HCT116 (cell line): ENCODE measurements around the gene UCN2. TPM values are rescaled to one million over a fixed set of nuclear protein-coding genes. Genes with fewer than 3 reads are reported as not detected.

Experiments used
- ATAC-seq: fragments of 200-7000 bp; cut with Tn5 transposase; 2 replicates; pipeline ENCODE4 v1.9.1; 2020; ENCODE audit warnings: mild to moderate bottlenecking, moderate library complexity
- BruUV-seq: library from RNA; stranded (reverse); fragments of 400-500 nt; replicated peaks from 2 replicates; lab custom pipeline; 2021; lab: Mats Ljungman, UMichigan
- CTCF ChIA-PET: fragments of 300-600 bp; sonication (Branson Sonifier 250); formaldehyde crosslinking; loops from one replicate; lab custom pipeline; 2021; ENCODE audit warnings: antibody characterized with exemption; lab: Charles Lee
- POLR2A ChIA-PET: fragments of 300-600, 350-600 bp; sonication (Branson Sonifier 250); formaldehyde crosslinking; loops from one replicate; lab custom pipeline; 2021; ENCODE audit warnings: antibody characterized with exemption; lab: Charles Lee
- RAD21 ChIA-PET, 2 experiments: fragments of 300-600 bp; sonication (Branson Sonifier 250); formaldehyde crosslinking; loops; one replicate each; lab custom pipeline; 2023; ENCODE audit warnings: low total read pairs in 2 of 2; ENCODE audit not compliant: uncharacterized antibody in 2 of 2, unreplicated experiment in 2 of 2, low non-redundant PET in 1 of 2; lab: Charles Lee
- DNase-seq: peaks from one replicate; pipeline ENCODE4 v3.0.0-alpha.2; 2010; ENCODE audit warnings: low read depth, low spot score
- H2AFZ ChIP-seq: fragments of 200-600 bp; shearing (Covaris generic), sonication (generic); 2 replicates; pipeline ENCODE4 v1.6.1; 2017; ENCODE audit warnings: low read depth, mixed run types, mixed read lengths, antibody characterized with exemption, low read length; ENCODE audit not compliant: poor library complexity, severe bottlenecking
- H3K27ac ChIP-seq: 2 replicates; pipeline ENCODE4 v1.5.1; 2012; ENCODE audit warnings: low read depth, low read length
- H3K27me3 ChIP-seq: fragments of 200-600 bp; sonication (generic); 2 replicates; pipeline ENCODE4 v1.6.1; 2016; ENCODE audit warnings: mixed run types, low read length, mixed read lengths; ENCODE audit not compliant: insufficient read depth
- H3K36me3 ChIP-seq, 2 experiments: fragments of 200-500 bp in 1 of 2; fragments of 200-600 bp in 1 of 2; sonication (Bioruptor generic) in 1 of 2; sonication (generic) in 1 of 2; 2 replicates each; pipeline versions ENCODE4 v1.5.1 to v1.6.1; 2014 to 2016; ENCODE audit warnings: low read length in 2 of 2, inconsistent platforms in 1 of 2, mixed read lengths in 1 of 2, mixed run types in 1 of 2; ENCODE audit not compliant: insufficient read depth in 2 of 2, control insufficient read depth in 1 of 2
- H3K4me1 ChIP-seq, 2 experiments: fragments of 200-600 bp in 1 of 2; sonication (generic) in 1 of 2; 2 replicates each; pipeline versions ENCODE4 v1.5.1 to v1.6.1; 2012 to 2017; ENCODE audit warnings: low read length in 2 of 2, inconsistent platforms in 1 of 2, mild to moderate bottlenecking in 1 of 2, mixed read lengths in 1 of 2, mixed run types in 1 of 2, moderate library complexity in 1 of 2; ENCODE audit not compliant: insufficient read depth in 2 of 2, control insufficient read depth in 1 of 2
- H3K4me2 ChIP-seq: fragments of 200-600 bp; sonication (generic); 2 replicates; pipeline ENCODE4 v1.6.1; 2017; ENCODE audit warnings: mixed run types, low read length, mixed read lengths
- H3K4me3 ChIP-seq, 2 experiments: fragments of 200-600 bp in 1 of 2; sonication (generic) in 1 of 2; replicated peaks in 1 of 2; 2 replicates each; pipeline ENCODE4 v1.5.1; 2011 to 2016; ENCODE audit warnings: low read length in 2 of 2, control low read depth in 1 of 2, low read depth in 1 of 2, mild to moderate bottlenecking in 1 of 2, mixed read lengths in 1 of 2, mixed run types in 1 of 2
- H3K79me2 ChIP-seq: fragments of 200-600 bp; sonication (generic); 2 replicates; pipeline ENCODE4 v1.6.1; 2017; ENCODE audit warnings: mild to moderate bottlenecking, mixed run types, low read length, moderate library complexity, mixed read lengths; ENCODE audit not compliant: insufficient read depth
- H3K9ac ChIP-seq: fragments of 200-600 bp; sonication (generic); 2 replicates; pipeline ENCODE4 v1.6.1; 2016; ENCODE audit warnings: low read length, mixed read lengths
- H3K9me2 ChIP-seq: fragments of 200-600 bp; sonication (generic), shearing (Covaris generic); 2 replicates; pipeline ENCODE4 v1.6.1; 2017; ENCODE audit warnings: mixed run types, mild to moderate bottlenecking, moderate library complexity; ENCODE audit not compliant: insufficient read depth
- H3K9me3 ChIP-seq, 2 experiments: fragments of 200-500 bp in 1 of 2; fragments of 200-600 bp in 1 of 2; sonication (Bioruptor generic) in 1 of 2; sonication (generic) in 1 of 2; 2 replicates each; pipeline ENCODE4 v1.6.1; 2014 to 2017; ENCODE audit warnings: low read length in 2 of 2, mixed read lengths in 2 of 2, inconsistent platforms in 1 of 2, low read depth in 1 of 2, mild to moderate bottlenecking in 1 of 2, mixed run types in 1 of 2, moderate library complexity in 1 of 2; ENCODE audit not compliant: control insufficient read depth in 1 of 2, insufficient read depth in 1 of 2
- H4K20me1 ChIP-seq: fragments of 200-600 bp; sonication (generic), shearing (Covaris generic); 2 replicates; pipeline ENCODE4 v1.6.1; 2017; ENCODE audit warnings: mixed run types, mild to moderate bottlenecking, moderate library complexity; ENCODE audit not compliant: insufficient read depth
- CEBPB ChIP-seq: IDR thresholded peaks from 2 replicates; pipeline ENCODE4 v1.6.1; 2012; ENCODE audit warnings: low read depth
- CTCF ChIP-seq, 3 experiments: fragments of 200-600 bp in 1 of 3; sonication (generic) in 1 of 3; IDR thresholded peaks in 2 of 3; conservative IDR thresholded peaks in 1 of 3; 2 replicates each; pipeline ENCODE4 v1.5.1; 2012 to 2017; ENCODE audit warnings: low read depth in 2 of 3, low read length in 2 of 3, antibody characterized with exemption in 1 of 3, borderline replicate concordance in 1 of 3, control low read depth in 1 of 3, mild to moderate bottlenecking in 1 of 3, mixed read lengths in 1 of 3, mixed run types in 1 of 3, moderate library complexity in 1 of 3; ENCODE audit not compliant: insufficient read depth in 1 of 3
- EZH2phosphoT487 ChIP-seq: fragments of 200-600 bp; IDR thresholded peaks from 2 replicates; pipeline ENCODE4 v1.6.1; 2018; ENCODE audit warnings: antibody characterized with exemption, borderline replicate concordance
- MAX ChIP-seq: IDR thresholded peaks from 2 replicates; pipeline ENCODE4 v1.6.1; 2012
- RAD21 ChIP-seq: IDR thresholded peaks from 2 replicates; pipeline ENCODE4 v1.6.1; 2012; ENCODE audit warnings: low read depth, mild to moderate bottlenecking
- REST ChIP-seq: IDR thresholded peaks from 2 replicates; pipeline ENCODE4 v1.6.1; 2012; ENCODE audit warnings: low read depth
- SP1 ChIP-seq: IDR thresholded peaks from 2 replicates; pipeline ENCODE4 v1.6.1; 2012; ENCODE audit warnings: low read depth
- SRF ChIP-seq: IDR thresholded peaks from 2 replicates; pipeline ENCODE4 v1.6.1; 2012; ENCODE audit warnings: low read depth
- ZFX ChIP-seq: fragments of 450-650 bp; IDR thresholded peaks from 2 replicates; pipeline ENCODE4 v1.6.1; 2017
- intact Hi-C: fragments of 100-400 bp; cut with micrococcal nuclease; formaldehyde crosslinking; loops from 2 replicates; pipeline ENCODE4 v1.10.0; 2022
- total RNA-seq: library from RNA; stranded (reverse); gene quantifications from one replicate; pipeline ENCODE4 v1.2.1, GENCODE V29; 2021; ENCODE audit not compliant: unreplicated experiment
- TF ChIP-seq, protein P1 (sequence below): IDR thresholded peaks from 2 replicates; pipeline ENCODE4 v1.6.1; 2011; ENCODE audit warnings: mild to moderate bottlenecking, low read length, moderate library complexity; ENCODE audit not compliant: insufficient replicate concordance; ENCODE audit errors: extremely low read depth

UCN2 gene
- total RNA-seq, 1 experiment from 2014 or later: 1.5 TPM

GRCh38 chr3:48532977-48533337 is 30.6 kb downstream of the UCN2 start:
- Histone ChIP-seq H3K27ac (no peak overlapping the region), H3K9me3 (no peaks in the 10 kb centered on the region), H3K4me3 (no peak overlapping the region), H3K36me3 (peaks cover 11 to 20% of the 10 kb centered on the region in 2 experiments; a peak in 3 of 4 replicates), H3K9ac (no peak overlapping the region), H3K9me2 (no peaks in the 10 kb centered on the region), H2AFZ (no peak overlapping the region), H3K27me3 (no peaks in the 10 kb centered on the region), H3K4me2 (no peak overlapping the region), H3K79me2 (no peaks in the 10 kb centered on the region), H4K20me1 (no peaks in the 10 kb centered on the region), H3K4me1 (no peaks in the 10 kb centered on the region)
- ChIA-PET CTCF (no interaction called here), POLR2A (no interaction called here), RAD21 (no interaction called here)
- ATAC-seq: no peak
- intact Hi-C loops: no loop called here
- no peak for DNase-seq
- no peak for TF ChIP-seq RAD21
- no peak for TF ChIP-seq SRF
- TF ChIP-seq CTCF (IDR thresholded peaks at IDR 0.05 in 2 of 3, conservative IDR thresholded peaks at IDR 0.05 in 1 of 3; ENCODE audit: borderline replicate concordance in 1 of 3, insufficient read depth in 1 of 3, low read depth in 2 of 3, low read length in 2 of 3): no peak
- no peak for TF ChIP-seq EZH2phosphoT487
- TF ChIP-seq, protein P1, sequence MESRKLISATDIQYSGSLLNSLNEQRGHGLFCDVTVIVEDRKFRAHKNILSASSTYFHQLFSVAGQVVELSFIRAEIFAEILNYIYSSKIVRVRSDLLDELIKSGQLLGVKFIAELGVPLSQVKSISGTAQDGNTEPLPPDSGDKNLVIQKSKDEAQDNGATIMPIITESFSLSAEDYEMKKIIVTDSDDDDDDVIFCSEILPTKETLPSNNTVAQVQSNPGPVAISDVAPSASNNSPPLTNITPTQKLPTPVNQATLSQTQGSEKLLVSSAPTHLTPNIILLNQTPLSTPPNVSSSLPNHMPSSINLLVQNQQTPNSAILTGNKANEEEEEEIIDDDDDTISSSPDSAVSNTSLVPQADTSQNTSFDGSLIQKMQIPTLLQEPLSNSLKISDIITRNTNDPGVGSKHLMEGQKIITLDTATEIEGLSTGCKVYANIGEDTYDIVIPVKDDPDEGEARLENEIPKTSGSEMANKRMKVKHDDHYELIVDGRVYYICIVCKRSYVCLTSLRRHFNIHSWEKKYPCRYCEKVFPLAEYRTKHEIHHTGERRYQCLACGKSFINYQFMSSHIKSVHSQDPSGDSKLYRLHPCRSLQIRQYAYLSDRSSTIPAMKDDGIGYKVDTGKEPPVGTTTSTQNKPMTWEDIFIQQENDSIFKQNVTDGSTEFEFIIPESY: no peak
- TF ChIP-seq MAX: no peak
- TF ChIP-seq REST: no peak
- no peak for TF ChIP-seq CEBPB
- TF ChIP-seq SP1: no peak
- no peak for TF ChIP-seq ZFX
- BruUV-seq: no TSS peak
